HG02938 (cell line): ENCODE results near the gene WAC.
A peak's percentile ranks its signal among the peaks of the same experiment; 100 is the strongest.
"Not testable (repeated sequence)": the region's sequence is repeated elsewhere in the genome, so short reads cannot be mapped to it uniquely, and the experiment has no call there.

Experiments
- ATAC-seq: cut with Tn5 transposase; IDR thresholded peaks from one replicate; pipeline ENCODE4 v1.9.1; 2021; ENCODE audit warnings: mild to moderate bottlenecking, moderate library complexity; ENCODE audit not compliant: unreplicated experiment

Gene WAC, protein sequence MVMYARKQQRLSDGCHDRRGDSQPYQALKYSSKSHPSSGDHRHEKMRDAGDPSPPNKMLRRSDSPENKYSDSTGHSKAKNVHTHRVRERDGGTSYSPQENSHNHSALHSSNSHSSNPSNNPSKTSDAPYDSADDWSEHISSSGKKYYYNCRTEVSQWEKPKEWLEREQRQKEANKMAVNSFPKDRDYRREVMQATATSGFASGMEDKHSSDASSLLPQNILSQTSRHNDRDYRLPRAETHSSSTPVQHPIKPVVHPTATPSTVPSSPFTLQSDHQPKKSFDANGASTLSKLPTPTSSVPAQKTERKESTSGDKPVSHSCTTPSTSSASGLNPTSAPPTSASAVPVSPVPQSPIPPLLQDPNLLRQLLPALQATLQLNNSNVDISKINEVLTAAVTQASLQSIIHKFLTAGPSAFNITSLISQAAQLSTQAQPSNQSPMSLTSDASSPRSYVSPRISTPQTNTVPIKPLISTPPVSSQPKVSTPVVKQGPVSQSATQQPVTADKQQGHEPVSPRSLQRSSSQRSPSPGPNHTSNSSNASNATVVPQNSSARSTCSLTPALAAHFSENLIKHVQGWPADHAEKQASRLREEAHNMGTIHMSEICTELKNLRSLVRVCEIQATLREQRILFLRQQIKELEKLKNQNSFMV

DNA sequence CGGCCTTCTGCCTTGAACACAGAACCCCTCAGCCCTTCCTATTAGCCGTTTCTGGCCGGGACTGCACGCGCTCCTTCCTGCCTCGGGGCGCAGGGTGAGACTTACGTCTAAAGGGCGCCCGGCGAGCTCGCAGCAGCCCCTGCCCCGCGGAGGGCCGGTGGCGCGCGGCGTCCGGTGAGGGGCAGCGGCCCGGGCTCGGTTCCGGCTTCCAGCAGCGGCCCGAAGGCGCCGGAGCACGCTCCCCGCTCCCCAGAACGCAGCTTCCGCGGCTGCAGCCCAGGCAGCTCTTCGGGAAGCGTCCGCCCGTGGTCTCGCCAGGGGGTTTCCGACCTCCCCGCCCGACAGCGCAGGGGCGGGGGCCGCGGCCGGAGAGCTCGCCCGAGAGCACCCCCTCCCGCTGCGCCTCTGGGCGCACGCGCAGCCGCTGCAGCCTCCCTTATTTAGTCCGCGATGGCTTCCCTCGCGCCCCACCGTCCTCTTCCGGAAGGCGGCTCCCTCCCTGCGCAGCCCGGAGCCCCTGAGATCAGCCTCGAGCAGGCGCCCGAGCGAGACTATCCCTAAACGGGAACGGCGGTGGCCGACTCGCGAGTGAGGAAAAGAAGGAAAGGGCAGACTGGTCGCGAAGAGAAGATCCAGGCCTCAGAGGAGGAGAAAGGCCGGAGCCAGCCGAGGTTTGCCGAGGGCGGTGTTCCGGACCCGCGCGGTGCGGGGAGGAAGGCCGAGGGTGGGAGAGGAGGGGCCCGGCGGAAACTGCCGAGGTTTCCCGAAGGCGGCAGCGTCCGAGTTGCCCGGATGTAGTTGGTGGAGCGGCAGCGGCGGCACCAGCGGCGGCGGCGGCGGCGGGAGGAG, at the start of gene WAC:
Gene WAC, plus strand, starts transcription at position 782 of the 849 bp plus-strand sequence. CDS start 462 bp downstream, outside the sequence.
- ATAC-seq = peak; percentile 77

DNA sequence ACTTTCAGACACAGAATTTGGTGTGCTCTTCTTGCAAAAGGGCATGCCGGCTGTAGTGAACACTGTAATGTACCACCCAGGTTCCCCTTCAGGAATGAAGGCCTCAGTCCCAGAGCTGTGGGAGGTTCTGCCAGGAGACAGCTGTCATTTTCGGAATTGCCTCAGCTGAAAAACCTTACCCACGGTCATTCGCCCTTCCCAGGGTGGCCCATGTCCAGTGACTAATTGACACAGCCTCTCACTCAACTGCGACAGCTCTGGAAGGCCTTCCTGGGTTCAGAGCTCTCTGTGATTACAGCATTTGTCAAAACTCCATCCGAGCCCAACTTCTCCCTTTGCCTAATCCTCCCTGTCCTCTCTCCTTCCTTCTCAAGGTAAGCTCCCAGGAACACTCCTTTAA, 43.7 kb upstream of the WAC start:
- no peak for ATAC-seq

DNA sequence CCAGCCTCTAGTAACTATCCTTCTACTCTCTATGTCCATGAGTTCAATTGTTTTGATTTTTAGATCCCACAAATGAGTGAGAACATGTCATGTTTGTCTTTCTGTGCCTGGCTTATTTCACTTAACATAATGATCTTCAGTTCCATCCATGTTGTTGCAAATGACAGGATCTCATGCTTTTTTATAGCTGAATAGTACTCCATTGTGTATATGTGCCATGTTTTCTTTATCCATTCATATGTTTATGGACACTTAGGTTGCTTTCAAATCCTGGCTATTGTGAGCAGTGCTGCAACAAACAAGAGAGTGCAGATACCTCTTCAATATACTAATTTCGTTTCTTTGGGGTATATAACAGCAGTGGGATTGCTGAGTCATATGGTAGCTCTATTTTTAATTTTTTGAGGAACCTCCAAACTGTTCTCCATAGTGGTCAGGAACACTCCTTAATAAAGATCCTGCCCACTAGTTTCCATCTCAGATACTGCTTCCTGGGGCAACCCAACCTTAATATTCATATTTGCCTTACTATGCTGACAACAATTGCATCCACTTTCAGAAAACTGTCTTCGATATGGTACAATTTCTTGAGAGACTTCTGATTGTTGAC, 42.6 kb upstream of the WAC start:
- not testable (repeated sequence) for ATAC-seq

DNA sequence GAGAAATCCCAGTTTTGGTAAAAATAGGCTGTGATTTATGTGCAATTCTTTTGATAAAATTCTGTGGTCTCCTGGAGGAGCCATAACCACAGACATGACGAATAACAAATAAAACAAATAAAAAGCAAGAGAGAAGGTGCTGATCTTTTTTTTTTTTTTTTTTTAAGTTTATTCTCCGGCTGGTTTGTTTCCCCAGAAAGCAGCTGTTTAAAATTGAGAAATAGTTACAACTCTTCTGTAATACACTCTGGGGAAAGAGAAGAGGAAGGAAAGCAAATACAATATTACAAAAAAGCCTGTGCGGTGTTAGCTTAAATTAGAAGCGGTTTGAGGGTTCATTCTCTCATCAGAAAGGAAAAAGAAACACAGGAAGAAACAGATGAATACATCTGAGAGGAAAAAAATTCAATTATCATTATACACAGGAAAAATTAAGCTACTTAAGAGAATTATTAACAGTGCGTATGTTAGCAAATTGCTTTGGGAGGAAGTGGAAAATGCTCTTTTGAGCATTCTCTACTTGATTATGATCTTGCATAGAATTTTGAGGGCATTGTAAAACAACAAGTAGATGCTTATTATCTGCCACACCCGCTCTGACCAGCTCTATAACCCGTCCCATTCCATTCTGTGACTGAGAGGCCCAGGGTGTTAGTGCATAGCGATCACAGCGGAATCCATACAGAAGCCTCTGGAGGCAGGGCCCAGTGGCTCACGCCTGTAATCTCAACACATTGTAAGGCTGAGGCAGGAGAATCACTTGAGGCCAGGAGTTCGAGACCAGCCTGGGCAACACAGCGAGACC, 40.6 kb upstream of the WAC start:
- no peak for ATAC-seq

DNA sequence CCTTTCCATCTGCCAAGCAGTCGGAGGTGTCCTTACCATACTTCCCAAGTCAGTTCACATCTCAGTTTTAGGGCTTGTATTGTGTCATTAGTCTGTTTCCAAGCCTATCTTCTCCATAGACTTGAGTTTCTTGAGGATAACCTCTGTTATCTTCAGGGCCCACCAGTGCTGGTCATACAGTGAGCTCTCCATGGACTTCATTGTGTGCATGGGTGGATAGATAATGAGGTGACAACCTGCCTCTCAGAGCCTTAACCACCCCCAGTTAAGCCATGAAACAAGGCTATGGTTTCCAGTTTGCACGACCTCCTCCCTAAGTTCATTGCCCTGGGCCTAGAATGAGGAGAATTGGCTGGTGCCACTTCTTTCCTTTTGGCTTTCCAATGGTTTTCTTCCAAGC, 38.5 kb upstream of the WAC start:
- no peak for ATAC-seq

DNA sequence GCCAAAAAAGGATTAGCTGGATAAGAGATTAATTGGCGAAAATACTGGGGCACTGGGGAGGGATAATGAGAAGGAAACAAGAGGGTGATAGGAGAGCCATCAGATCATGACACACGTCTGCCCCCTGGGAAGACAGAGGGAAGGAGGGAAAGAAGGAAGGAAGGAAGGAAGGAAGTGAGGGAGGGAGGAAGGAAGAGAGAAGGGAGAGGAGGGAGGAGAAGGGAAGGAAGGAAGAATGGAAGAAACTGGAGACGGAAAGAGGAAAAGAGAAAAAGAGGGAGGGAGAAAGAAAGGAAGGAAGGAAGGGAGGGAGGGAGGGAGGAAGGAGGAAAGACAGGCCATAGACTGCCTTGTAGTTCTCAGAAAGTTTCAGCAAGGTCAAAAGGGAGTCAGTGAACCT, 37.8 kb upstream of the WAC start:
- no peak for ATAC-seq

DNA sequence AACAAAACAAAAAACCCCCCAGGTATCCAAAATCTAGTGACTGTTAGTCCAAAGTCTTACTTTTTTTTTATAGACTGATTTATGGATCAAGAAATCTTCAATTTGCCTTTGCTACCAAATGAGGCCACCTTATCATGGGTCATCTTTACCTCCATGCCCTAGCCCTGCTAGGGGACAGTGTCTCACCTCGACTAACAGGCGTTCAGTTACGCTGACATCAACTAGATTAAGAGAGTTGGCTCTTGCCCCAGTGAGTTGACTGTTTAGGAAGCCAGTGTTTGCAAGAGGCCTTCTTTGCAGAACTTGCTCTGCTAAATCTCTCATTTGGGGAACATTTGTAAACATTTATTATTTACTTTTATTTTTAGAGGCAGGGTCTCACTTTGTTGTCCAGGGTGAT, 36.9 kb upstream of the WAC start:
- no peak for ATAC-seq

DNA sequence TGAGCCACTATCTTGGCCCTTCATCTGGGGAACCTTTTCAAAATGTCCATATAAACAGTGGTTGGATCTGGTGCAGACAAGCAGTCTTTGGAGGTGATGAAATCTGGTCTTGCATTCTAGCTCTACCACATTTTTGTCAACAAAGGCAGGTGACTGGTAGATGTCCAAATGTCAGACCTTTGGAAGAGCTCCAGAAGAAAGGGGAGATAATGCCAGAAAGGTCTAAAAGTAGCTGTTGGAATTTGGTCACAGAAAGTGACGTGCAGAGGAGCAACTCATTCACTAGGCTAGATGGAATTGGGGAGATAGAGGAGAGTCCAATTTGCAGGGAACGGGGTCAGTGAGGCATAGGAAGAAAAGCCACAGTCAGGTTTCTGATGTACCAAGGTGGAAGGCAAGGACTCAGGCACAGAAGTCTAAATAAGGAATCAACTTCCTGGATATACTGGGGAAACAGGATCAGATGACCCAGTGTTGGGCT, 36.4 kb upstream of the WAC start:
- no peak for ATAC-seq

DNA sequence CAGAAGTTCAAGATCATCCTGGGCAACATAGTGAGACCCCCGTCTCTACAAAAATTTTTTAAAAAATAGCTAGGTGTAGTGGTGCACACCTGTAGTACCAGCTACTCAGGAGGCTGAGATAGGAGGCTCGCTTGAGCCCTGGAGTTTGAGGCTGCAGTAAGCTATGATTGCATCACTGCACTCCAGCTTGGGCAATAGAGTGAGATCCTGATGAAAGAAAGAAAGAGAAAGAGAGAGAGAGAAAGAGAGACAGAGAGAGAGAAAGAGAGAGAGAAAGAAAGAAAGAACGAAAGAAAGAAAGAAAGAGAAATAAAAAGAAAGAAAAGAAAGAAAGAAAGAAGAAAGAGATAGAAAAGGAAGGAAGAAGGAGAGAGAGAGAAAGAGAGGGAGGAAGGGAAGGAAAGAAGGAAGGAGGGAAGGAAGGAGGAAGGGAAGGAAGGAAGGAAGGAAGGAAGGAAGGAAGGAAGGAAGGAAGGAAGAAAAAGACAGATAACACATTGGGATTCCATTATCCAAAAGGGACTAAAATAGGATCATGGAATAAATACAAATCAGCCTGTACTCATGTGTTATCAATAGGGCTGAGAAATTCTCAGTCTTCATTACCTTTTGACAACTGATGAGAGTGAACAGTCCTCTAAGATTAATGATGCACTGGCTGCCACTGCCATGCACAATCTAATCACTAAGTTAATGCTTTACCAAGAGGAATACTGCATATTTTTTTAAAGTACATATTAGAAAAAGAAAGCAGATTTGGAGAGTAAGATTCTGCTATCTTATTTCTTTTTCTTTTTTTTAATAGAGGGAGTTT, 35.4 kb upstream of the WAC start:
- no peak for ATAC-seq

DNA sequence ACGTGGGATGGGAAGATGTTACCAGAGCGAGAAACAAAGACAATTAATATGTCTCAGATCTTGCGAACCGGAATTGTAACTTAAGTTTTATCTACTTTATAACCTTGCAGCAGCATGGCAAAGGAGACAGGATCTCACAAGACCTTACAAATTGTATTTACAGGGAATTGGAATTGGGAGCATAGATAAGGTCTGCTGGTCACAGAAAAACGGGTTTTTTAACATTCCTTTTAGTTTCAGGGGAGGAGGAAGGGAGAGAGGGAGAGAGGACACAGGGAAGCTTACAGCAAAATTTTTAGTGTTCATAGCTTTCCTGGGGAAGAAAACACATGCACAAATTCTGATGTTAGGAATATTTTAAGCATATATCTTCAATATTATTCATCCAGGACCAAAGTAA, 32.7 kb upstream of the WAC start:
- not testable (repeated sequence) for ATAC-seq

DNA sequence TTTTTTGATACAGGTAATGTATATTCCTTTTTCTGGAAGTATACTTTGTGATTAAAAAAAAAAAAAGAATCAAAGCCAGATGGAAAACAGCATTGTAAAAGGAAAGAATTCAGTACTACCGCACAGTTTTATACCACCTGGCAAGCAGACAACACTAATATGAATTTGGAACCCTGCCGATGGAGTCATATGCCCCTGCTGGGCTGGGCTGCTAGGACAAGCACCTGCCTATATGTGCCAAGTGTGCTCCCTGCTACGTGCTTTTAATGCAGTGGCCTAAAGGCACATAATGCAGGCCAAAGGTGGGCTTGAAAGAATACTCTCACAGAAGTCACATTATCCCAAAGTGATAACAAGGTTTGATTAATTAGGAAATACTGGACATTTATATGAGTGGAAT, 29.8 kb upstream of the WAC start:
- no peak for ATAC-seq

DNA sequence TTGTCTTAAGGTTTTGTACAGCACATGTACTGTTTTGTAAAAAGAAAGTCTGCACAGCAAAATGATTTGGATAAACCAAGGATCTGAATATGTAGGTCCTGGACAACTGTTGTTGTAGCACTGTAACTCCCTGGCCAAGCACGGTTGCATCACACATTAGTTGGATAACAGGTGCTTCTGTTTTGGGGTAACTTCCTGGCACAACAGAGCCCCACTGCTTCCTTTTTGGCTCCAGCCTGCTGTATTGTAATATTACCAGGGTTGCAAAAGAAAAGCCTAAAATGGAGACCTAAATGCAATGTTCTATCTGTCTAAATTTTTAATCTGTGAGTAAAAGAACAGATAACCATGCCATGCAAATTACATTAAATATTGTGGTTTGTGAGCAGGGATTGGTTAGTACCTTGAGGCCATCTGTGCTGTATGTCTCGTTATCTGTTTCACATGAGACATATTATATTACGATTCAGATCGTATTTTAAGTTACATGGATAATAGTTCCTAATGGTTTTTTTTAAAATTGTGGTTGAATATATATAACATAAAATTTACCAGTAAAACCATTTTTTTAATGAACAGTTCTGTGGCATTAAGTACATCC, 27.5 kb upstream of the WAC start:
- ATAC-seq = no peak

DNA sequence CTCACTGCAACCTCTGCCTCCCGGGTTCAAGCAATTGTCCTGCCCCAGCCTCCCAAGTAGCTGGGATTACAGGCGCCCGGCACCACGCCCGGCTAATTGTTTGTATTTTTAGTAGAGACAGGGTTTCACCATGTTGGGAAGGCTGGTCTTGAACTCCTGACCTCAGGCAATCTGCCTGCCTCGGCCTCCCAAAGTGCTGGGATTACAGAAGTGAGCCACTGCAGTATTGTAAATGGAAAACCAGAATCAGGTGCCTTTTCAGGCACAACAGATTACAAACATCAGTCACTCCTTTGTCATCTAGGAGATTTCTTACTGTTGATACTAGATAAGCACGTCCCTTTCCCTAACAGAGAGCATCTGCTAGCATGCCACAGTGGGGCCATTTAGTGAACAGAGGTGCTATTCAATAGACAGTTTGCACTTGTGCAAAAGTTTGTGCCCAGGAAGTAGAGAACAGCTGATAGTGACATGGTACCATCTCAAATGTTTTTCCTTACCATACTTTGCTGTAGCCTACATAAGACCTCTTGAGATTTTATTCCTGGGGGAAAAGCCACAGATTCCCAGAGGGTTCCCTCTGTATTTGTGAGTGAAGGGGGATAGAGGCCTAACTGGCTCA, 24.5 kb upstream of the WAC start:
- no peak for ATAC-seq

DNA sequence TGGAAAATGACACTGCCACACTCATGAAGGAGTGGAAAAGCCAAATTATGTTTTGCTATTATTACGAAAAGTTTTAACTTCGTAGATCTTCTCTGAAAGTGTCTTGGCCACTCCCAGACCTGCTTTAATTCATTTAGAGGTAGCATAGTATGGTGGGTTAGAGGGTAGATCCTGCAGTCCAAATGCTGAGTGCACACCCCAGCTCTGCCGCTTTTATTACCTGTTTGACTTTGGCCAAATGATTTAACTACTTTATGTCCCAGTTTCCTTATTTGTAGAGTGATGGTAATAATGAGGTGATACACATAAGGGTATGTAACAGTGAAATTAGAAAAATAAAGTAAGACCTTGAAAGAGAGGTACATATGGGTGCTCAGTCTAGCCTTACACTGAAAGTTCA, 23.6 kb upstream of the WAC start:
- ATAC-seq = no peak

DNA sequence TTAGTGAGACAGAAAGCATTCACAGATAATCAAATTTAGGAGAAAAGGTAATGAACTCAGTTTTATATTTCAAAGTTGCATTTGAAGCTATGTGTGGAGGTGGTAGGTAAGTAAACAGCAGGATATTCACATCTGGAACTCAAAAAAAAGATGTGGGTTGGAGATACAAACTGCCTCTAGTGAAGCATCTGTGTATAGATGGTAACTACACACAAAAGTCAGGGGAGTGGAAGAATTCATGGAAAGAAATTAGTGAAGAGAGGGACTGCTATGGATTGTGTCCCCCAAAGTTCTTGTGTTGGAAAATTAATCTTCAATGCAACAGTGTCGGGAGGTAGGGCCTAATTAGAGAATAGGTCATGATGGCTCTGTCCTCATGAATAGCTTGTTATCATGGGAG, 18.3 kb upstream of the WAC start:
- ATAC-seq = no peak

DNA sequence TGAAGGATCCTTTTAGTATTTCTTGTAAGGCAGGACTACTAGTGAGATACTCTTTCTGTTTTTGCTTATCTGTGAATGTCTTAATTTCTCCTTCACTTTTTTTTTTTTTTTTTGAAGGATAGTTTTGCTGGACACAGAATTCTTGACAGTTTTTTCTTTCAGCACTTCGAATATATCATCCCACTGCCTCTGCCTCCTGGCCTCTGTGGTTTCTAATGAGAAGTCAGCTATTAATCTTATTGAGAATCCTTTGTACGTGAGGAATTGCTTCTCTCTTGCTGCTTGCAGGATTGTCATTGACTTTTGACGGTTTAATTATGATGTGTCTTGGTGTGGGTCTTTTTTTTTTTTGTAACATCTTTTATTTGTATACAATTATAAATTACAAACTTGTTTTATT, 12.6 kb upstream of the WAC start:
- no peak for ATAC-seq

DNA sequence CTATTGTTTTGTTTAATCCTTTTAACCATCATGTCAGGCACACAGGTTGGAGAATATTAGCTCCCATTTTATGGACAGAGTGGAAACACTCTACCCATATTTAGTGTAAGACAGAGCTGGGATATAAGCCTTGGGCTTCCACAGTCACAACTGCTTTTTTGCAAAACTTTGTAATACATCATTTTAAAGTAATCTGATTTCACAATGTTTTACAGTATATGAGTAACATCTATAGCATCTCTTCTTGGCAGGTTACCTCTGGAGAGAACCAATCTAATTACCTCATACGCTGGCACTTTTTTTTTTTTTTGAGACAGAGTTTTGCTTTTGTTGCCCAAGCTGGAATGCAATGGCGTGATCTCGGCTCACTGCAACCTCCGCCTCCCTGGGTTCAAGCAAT, 12.1 kb upstream of the WAC start:
- ATAC-seq = not testable (repeated sequence)

DNA sequence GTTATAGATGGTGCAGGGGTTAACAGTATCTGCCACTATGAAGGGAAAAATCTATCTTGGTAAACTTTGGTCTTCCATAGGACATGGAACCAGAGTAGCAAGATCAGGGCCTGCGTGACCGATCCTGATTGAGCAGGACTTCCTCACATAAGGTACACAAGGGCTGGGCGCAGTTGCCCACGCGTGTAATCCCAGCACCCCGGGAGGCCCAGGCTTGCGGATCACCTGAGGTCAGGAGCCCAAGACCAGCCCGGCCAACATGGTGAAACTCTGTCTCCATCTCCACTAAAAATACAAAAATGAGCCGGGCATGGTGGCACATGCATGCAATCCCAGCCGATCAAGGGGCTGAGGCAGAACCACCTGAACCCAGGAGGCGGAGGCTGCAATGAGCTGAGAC, 11.0 kb upstream of the WAC start:
- ATAC-seq = not testable (repeated sequence)
